ENCODE data around the gene ZNF677.

- TF ChIP-seq CTCF (conservative IDR thresholded peaks at IDR 0.05; ENCODE audit: low read length) (no peak), EZH2phosphoT487 (IDR thresholded peaks at IDR 0.05; ENCODE audit: borderline replicate concordance) (no peak)
These were observed 36.3 kb upstream of the ZNF677 start for GRCh38 chr19:53290758-53291549.

Measured in Loucy (cell line).